NOMO-1 treated with dmso at 0.1 percent for 144 hours (cell line): Measurements from ENCODE around the gene AFF3.
A peak's percentile ranks its signal among the peaks of the same experiment; 100 is the strongest.

Experiments used
- DNase-seq: peaks from one replicate; lab custom pipeline; 2025; ENCODE audit not compliant: unreplicated experiment; lab: John Stamatoyannopoulos, UW

AFF3 gene

GRCh38 chr2:99898336-99899048 is 243.9 kb downstream of the AFF3 start:
- DNase-seq: no peak

GRCh38 chr2:99891428-99891780 is 251.0 kb downstream of the AFF3 start:
- DNase-seq: no peak

GRCh38 chr2:99890568-99891427 is 251.6 kb downstream of the AFF3 start:
- no peak for DNase-seq

GRCh38 chr2:99888617-99889016 is 253.8 kb downstream of the AFF3 start:
- DNase-seq: no peak

- DNase-seq: no peak
Observed at GRCh38 chr2:99886418-99886817, 256.0 kb downstream of the AFF3 start.

GRCh38 chr2:99883358-99883757 is 259.0 kb downstream of the AFF3 start:
- no peak for DNase-seq

GRCh38 chr2:99881901-99882591 is 260.3 kb downstream of the AFF3 start:
- DNase-seq: no peak

GRCh38 chr2:99880964-99881294 is 261.5 kb downstream of the AFF3 start:
- DNase-seq: no peak

GRCh38 chr2:99880148-99880963 is 262.0 kb downstream of the AFF3 start:
- no peak for DNase-seq

GRCh38 chr2:99879481-99879880 is 262.9 kb downstream of the AFF3 start:
- no peak for DNase-seq

GRCh38 chr2:99878581-99879350 is 263.6 kb downstream of the AFF3 start:
- DNase-seq: no peak

- peak; percentile 32 for DNase-seq
Observed at GRCh38 chr2:99877963-99878362, 264.4 kb downstream of the AFF3 start.

- no peak for DNase-seq
Observed at GRCh38 chr2:99876956-99877355, 265.4 kb downstream of the AFF3 start.

GRCh38 chr2:99875627-99876201 is 266.7 kb downstream of the AFF3 start:
- DNase-seq: no peak

GRCh38 chr2:99868260-99868659 is 274.1 kb downstream of the AFF3 start:
- DNase-seq: no peak

- no peak for DNase-seq
Observed at GRCh38 chr2:99867770-99868169, 274.6 kb downstream of the AFF3 start.

GRCh38 chr2:99865818-99866676 is 276.3 kb downstream of the AFF3 start:
- DNase-seq: no peak

- DNase-seq: no peak
Observed at GRCh38 chr2:99864561-99865553, 277.5 kb downstream of the AFF3 start.
